ENCODE results near the gene LRRC49. TPM values are rescaled to one million over a fixed set of nuclear protein-coding genes. Genes with fewer than 3 reads are reported as not detected.

Gene LRRC49
- total RNA-seq, 2 donors from 2014 or later: 2.4 to 2.8 TPM

GRCh38 chr15:70950953-70951352, 58.3 kb downstream of the LRRC49 start:
- Histone ChIP-seq H3K27me3 (no peaks in the 10 kb centered on the region), H3K27ac (no peak overlapping the region), H3K4me3 (no peak overlapping the region), H3K36me3 (no peaks in the 10 kb centered on the region), H3K9ac (ENCODE audit: low read depth in 2 of 2, low read length in 2 of 2) (no peak overlapping the region), H3K4me1 (no peaks in the 10 kb centered on the region), H3K9me3 (no peaks in the 10 kb centered on the region)
- no peak for TF ChIP-seq CTCF (IDR thresholded peaks at IDR 0.05)
- no peak for DNase-seq
- intact Hi-C loops (cut with DNase I): no loop called here

GRCh38 chr15:70954171-70954570, 61.5 kb downstream of the LRRC49 start:
- TF ChIP-seq CTCF (IDR thresholded peaks at IDR 0.05): no peak

GRCh38 chr15:70954733-70955132, 62.1 kb downstream of the LRRC49 start:
- Histone ChIP-seq H3K9me3 (no peaks in the 10 kb centered on the region), H3K4me3 (no peak overlapping the region), H3K9ac (ENCODE audit: low read depth in 2 of 2, low read length in 2 of 2) (no peak overlapping the region), H3K27ac (no peak overlapping the region), H3K27me3 (no peaks in the 10 kb centered on the region), H3K36me3 (no peaks in the 10 kb centered on the region), H3K4me1 (no peaks in the 10 kb centered on the region)
- no peak for DNase-seq
- intact Hi-C loops (cut with DNase I): no loop called here
- no peak for TF ChIP-seq CTCF (IDR thresholded peaks at IDR 0.05)

More at GRCh38 chr15:70954171-70954570, 61.5 kb downstream of the LRRC49 start:
- no peak for DNase-seq
- Histone ChIP-seq H3K36me3 (no peaks in the 10 kb centered on the region), H3K4me1 (no peaks in the 10 kb centered on the region), H3K4me3 (no peak overlapping the region), H3K9ac (ENCODE audit: low read depth in 2 of 2, low read length in 2 of 2) (no peak overlapping the region), H3K9me3 (no peaks in the 10 kb centered on the region), H3K27ac (no peak overlapping the region), H3K27me3 (no peaks in the 10 kb centered on the region)
- intact Hi-C loops (cut with DNase I): no loop called here

GRCh38 chr15:70955151-70955550, 62.5 kb downstream of the LRRC49 start:
- Histone ChIP-seq H3K27me3 (no peaks in the 10 kb centered on the region), H3K9ac (ENCODE audit: low read depth in 2 of 2, low read length in 2 of 2) (no peak overlapping the region), H3K9me3 (no peaks in the 10 kb centered on the region), H3K4me1 (no peaks in the 10 kb centered on the region), H3K27ac (no peak overlapping the region), H3K36me3 (no peaks in the 10 kb centered on the region), H3K4me3 (no peak overlapping the region)
- no peak for DNase-seq
- no peak for TF ChIP-seq CTCF (IDR thresholded peaks at IDR 0.05)
- intact Hi-C loops (cut with DNase I): no loop called here

GRCh38 chr15:70956201-70956995, 63.8 kb downstream of the LRRC49 start:
- H3K4me3 ChIP-seq: no peak overlapping the region
- DNase-seq: no peak
- intact Hi-C loops (cut with DNase I): no loop called here
- no peaks in the 10 kb centered on the region for H3K4me1 ChIP-seq
- H3K36me3 ChIP-seq: no peaks in the 10 kb centered on the region
- H3K9ac ChIP-seq (ENCODE audit: low read depth in 2 of 2, low read length in 2 of 2): no peak overlapping the region
- no peak overlapping the region for H3K27ac ChIP-seq
- no peaks in the 10 kb centered on the region for H3K27me3 ChIP-seq
- no peaks in the 10 kb centered on the region for H3K9me3 ChIP-seq
- TF ChIP-seq CTCF (IDR thresholded peaks at IDR 0.05): no peak
